Measurements from ENCODE around the gene THNSL1. TPM values are rescaled to one million over a fixed set of nuclear protein-coding genes. Genes with fewer than 3 reads are reported as not detected.

THNSL1 gene
- polyA plus RNA-seq, 2 of the 4 experiments (the other 2 are of a cell fraction) = 4.8 to 6.1 TPM

DNA sequence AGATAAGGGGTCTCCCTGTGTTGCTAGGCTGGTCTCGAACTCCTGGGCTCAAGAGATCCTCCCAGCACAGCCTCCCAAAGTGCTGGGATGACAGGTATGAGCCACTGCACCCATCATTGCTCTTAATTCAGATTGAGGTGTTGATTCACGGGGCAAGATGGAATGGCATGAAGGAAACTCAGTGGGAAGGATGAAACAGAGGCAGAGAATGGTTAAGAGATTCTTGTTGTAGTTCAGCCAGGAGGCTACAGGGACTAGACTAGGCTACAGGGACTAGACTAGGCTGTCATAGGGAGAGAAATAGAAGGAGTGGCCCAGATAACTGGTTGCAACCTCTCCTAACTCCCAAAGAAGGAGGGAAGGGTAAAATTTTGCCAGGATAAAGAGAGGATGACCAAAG lies 48.0 kb downstream of the THNSL1 start:
- H3K27ac ChIP-seq = peak overlapping the region; percentile 18 to 90; a peak in 1 of 6 replicates
- H3K4me2 ChIP-seq = no peak overlapping the region
- CTCF ChIA-PET = interaction anchor here (4.4 kb wide), 1 partner anchor 16 kb away, joined by 23 read pairs; no protein-coding TSS in a partner anchor
- TF ChIP-seq, protein P1, sequence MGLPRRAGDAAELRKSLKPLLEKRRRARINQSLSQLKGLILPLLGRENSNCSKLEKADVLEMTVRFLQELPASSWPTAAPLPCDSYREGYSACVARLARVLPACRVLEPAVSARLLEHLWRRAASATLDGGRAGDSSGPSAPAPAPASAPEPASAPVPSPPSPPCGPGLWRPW (IDR thresholded peaks at IDR 0.05) = no peak
- TF ChIP-seq MYC (IDR thresholded peaks at IDR 0.05; ENCODE audit: borderline replicate concordance, low read length) (no peak), RAD21 (conservative IDR thresholded peaks at IDR 0.05 in 1 of 2, IDR thresholded peaks at IDR 0.05 in 1 of 2) (no peak), SREBF2 (IDR thresholded peaks at IDR 0.05) (no peak), POLR2A (IDR thresholded peaks at IDR 0.05; ENCODE audit: low read length) (no peak), CHD2 (IDR thresholded peaks at IDR 0.05; ENCODE audit: low read length, partially characterized antibody) (no peak), ZFP36 (IDR thresholded peaks at IDR 0.05; ENCODE audit: borderline replicate concordance, partially characterized antibody) (no peak), FOSL2 (IDR thresholded peaks at IDR 0.05) (no peak), FOSL2 (CRISPR knock-in tag; IDR thresholded peaks at IDR 0.05) (no peak), EHF (CRISPR knock-in tag; IDR thresholded peaks at IDR 0.05) (no peak), KDM1A (IDR thresholded peaks at IDR 0.05; ENCODE audit: low read depth) (no peak), EHMT2 (IDR thresholded peaks at IDR 0.05; ENCODE audit: low read depth) (no peak), NFE2L2 (conservative IDR thresholded peaks at IDR 0.05; ENCODE audit: low read length) (no peak)
- TF ChIP-seq, protein P2, sequence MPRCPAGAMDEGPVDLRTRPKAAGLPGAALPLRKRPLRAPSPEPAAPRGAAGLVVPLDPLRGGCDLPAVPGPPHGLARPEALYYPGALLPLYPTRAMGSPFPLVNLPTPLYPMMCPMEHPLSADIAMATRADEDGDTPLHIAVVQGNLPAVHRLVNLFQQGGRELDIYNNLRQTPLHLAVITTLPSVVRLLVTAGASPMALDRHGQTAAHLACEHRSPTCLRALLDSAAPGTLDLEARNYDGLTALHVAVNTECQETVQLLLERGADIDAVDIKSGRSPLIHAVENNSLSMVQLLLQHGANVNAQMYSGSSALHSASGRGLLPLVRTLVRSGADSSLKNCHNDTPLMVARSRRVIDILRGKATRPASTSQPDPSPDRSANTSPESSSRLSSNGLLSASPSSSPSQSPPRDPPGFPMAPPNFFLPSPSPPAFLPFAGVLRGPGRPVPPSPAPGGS (IDR thresholded peaks at IDR 0.05) = no peak
- TF ChIP-seq, protein P3, sequence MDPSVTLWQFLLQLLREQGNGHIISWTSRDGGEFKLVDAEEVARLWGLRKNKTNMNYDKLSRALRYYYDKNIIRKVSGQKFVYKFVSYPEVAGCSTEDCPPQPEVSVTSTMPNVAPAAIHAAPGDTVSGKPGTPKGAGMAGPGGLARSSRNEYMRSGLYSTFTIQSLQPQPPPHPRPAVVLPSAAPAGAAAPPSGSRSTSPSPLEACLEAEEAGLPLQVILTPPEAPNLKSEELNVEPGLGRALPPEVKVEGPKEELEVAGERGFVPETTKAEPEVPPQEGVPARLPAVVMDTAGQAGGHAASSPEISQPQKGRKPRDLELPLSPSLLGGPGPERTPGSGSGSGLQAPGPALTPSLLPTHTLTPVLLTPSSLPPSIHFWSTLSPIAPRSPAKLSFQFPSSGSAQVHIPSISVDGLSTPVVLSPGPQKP (IDR thresholded peaks at IDR 0.05; ENCODE audit: low read depth, low read length) = no peak
- POLR2A ChIA-PET = no interaction called here
- 83% methylated on average over 2 of the region's 2 CpGs for WGBS (ENCODE audit: missing lambda C conversion rate)
- FAIRE-seq = no peak
- DNase-seq (ENCODE audit: low read depth in 1 of 2, low spot score in 1 of 2) = no peak
- ATAC-seq = no peak
- no peaks in the 10 kb centered on the region for H3K9me3 ChIP-seq
- no peak overlapping the region for H3K4me3 ChIP-seq
- H3K4me1 ChIP-seq = peaks cover 38% of the 10 kb centered on the region

DNA sequence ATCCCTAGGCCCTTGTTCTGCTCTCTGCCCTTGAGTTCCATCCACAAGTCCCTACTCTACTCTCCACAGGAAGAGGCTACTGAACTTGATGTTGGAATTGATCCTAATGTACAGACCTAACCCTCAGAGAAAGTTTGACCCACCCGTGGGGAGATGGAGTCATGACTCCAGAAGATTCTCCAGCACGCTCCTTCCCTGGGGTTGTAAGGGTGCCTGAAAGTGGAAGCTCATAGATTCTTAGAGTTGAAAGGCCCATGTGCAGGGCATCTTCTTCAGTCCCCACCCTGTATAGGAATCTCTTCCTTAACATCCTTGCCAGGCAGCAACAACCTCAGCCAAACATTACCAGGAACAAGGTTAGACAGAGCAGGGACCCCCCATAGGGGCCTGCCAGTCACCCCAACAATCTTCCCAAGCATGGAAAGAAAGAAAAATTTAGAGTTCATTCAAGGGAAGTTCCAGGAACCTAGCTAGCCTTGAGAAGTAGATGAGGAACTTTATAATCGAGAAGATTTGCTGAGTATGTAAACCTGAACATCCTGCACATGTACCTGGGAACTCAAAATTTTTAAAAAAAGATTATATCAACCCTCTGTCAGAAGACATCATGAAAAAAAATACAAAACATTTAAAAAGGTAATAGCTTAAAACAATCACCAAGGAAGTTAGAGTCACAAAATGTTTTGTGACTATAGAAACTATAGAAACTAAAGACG lies 49.5 kb downstream of the THNSL1 start:
- Histone ChIP-seq H3K4me2 (no peak overlapping the region), H3K27ac (no peak overlapping the region; a peak in 1 of 6 replicates), H3K4me1 (peaks cover 23% of the 10 kb centered on the region), H3K4me3 (no peak overlapping the region), H3K9me3 (no peaks in the 10 kb centered on the region)
- no peak for TF ChIP-seq FOSL2 (IDR thresholded peaks at IDR 0.05)
- no peak for TF ChIP-seq FOSL2 (CRISPR knock-in tag; IDR thresholded peaks at IDR 0.05)
- TF ChIP-seq MAFK (IDR thresholded peaks at IDR 0.05; ENCODE audit: partially characterized antibody) = peak; percentile 15
- TF ChIP-seq EP300 (IDR thresholded peaks at IDR 0.05) = no peak
- POLR2A ChIA-PET = no interaction called here
- no peak for FAIRE-seq
- CTCF ChIA-PET = interaction anchor here (2.2 kb wide), 1 partner anchor 15 kb away, joined by 25 read pairs; no protein-coding TSS in a partner anchor
- 86% methylated on average over 4 of the region's 4 CpGs for WGBS (ENCODE audit: missing lambda C conversion rate)
- no peak for DNase-seq (ENCODE audit: low read depth in 1 of 2, low spot score in 1 of 2)
- ATAC-seq = no peak

DNA sequence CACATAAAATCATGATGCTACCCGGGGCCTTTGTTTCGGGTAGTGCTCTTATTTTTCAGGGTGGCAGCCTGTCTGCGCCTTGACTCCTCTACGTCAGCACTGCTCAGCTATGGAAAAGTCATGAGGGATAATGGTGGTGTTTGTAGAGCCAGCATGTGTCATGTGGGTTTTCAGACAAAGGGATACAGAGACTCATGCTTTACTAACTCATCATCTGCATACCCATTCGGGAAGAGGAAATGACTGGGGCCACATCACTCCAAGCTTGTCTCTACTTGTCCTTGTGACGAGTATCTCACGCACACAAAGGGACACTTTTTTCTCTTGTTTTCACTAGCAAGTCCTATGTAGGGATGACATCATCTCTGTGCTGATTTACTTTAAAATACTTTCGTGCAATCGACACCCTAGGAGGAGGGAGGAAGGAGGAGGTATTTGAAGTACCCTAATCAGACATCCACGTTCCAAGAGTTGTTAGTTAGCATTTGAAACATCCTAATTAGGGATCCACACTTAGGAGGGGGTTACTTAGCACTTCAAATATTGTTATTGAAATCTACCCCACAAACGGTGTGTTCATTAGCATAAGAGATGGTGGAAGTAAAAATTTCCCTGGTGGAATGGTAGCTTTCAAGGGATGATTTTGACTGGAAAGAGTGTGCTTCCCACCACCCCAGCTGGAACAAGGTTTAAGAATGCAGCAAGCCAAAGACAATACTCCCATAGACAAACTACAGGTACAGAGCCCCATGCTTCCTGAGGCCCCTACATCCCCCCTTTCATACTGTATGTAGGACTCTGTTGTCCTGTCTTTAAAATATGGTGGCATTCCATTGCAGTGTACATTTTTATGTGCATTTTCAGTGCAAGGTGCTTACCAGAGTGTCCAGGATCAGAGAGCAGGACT lies 52.0 kb downstream of the THNSL1 start:
- ATAC-seq (no peak), DNase-seq (ENCODE audit: low read depth in 1 of 2, low spot score in 1 of 2) (no peak), FAIRE-seq (no peak)
- Histone ChIP-seq H3K4me1 (no peaks in the 10 kb centered on the region), H3K9me3 (no peaks in the 10 kb centered on the region), H3K4me3 (no peak overlapping the region), H3K4me2 (no peak overlapping the region), H3K27ac (no peak overlapping the region)
- 82% methylated on average over 11 of the region's 11 CpGs for WGBS (ENCODE audit: missing lambda C conversion rate)
- ChIA-PET POLR2A (no interaction called here), CTCF (interaction anchor here (0.9 to 6.4 kb wide), 2 partner anchors 13 to 450 kb away, joined by 3 to 47 read pairs; no protein-coding TSS in a partner anchor)
- TF ChIP-seq, protein P4, sequence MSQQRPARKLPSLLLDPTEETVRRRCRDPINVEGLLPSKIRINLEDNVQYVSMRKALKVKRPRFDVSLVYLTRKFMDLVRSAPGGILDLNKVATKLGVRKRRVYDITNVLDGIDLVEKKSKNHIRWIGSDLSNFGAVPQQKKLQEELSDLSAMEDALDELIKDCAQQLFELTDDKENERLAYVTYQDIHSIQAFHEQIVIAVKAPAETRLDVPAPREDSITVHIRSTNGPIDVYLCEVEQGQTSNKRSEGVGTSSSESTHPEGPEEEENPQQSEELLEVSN (IDR thresholded peaks at IDR 0.05; ENCODE audit: borderline replicate concordance, low read depth) = no peak
- no peak for TF ChIP-seq MYC (IDR thresholded peaks at IDR 0.05; ENCODE audit: borderline replicate concordance, low read length)
- TF ChIP-seq RFX5 (IDR thresholded peaks at IDR 0.05) = no peak
- no peak for TF ChIP-seq FOSB (CRISPR knock-in tag; IDR thresholded peaks at IDR 0.05)
- no peak for TF ChIP-seq HOXA7 (CRISPR knock-in tag; IDR thresholded peaks at IDR 0.05)
- TF ChIP-seq NPAS2 (CRISPR knock-in tag; IDR thresholded peaks at IDR 0.05; ENCODE audit: borderline replicate concordance) = no peak
- no peak for TF ChIP-seq KDM1A (IDR thresholded peaks at IDR 0.05; ENCODE audit: low read depth)
- TF ChIP-seq HOXB13 (CRISPR knock-in tag; IDR thresholded peaks at IDR 0.05; ENCODE audit: low read depth) = no peak
- no peak for TF ChIP-seq EHF (CRISPR knock-in tag; IDR thresholded peaks at IDR 0.05)
- TF ChIP-seq, protein P5, sequence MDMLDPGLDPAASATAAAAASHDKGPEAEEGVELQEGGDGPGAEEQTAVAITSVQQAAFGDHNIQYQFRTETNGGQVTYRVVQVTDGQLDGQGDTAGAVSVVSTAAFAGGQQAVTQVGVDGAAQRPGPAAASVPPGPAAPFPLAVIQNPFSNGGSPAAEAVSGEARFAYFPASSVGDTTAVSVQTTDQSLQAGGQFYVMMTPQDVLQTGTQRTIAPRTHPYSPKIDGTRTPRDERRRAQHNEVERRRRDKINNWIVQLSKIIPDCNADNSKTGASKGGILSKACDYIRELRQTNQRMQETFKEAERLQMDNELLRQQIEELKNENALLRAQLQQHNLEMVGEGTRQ (IDR thresholded peaks at IDR 0.05) = no peak
